HG03097 (cell line): ENCODE measurements around the gene RIPOR2.
"Not testable (repeated sequence)": the region's sequence is repeated elsewhere in the genome, so short reads cannot be mapped to it uniquely, and the experiment has no call there.

Experiments used
- ATAC-seq: cut with Tn5 transposase; IDR thresholded peaks from one replicate; pipeline ENCODE4 v1.9.1; 2021; ENCODE audit not compliant: unreplicated experiment, low FRiP score

The RIPOR2 gene

GRCh38 chr6:24959319-24959718, 23.6 kb upstream of the RIPOR2 start:
- ATAC-seq: no peak

GRCh38 chr6:24957199-24957598, 21.4 kb upstream of the RIPOR2 start:
- no peak for ATAC-seq

GRCh38 chr6:24953726-24954125, 18.0 kb upstream of the RIPOR2 start:
- no peak for ATAC-seq

- ATAC-seq: no peak
Measured at GRCh38 chr6:24951811-24952299, 16.1 kb upstream of the RIPOR2 start.

- no peak for ATAC-seq
Measured at GRCh38 chr6:24950218-24950941, 14.6 kb upstream of the RIPOR2 start.

- ATAC-seq: peak; percentile 87
Measured at GRCh38 chr6:24949020-24949569, 13.3 kb upstream of the RIPOR2 start.

- ATAC-seq: not testable (repeated sequence)
Measured at GRCh38 chr6:24948261-24948660, 12.5 kb upstream of the RIPOR2 start.

- no peak for ATAC-seq
Measured at GRCh38 chr6:24947636-24948035, 11.9 kb upstream of the RIPOR2 start.

GRCh38 chr6:24945054-24945453, 9.3 kb upstream of the RIPOR2 start:
- ATAC-seq: no peak

- no peak for ATAC-seq
Measured at GRCh38 chr6:24943774-24944173, 8.0 kb upstream of the RIPOR2 start.

- no peak for ATAC-seq
Measured at GRCh38 chr6:24940311-24940917, 4.7 kb upstream of the RIPOR2 start.

- peak; percentile 54 for ATAC-seq
Measured at GRCh38 chr6:24936641-24937317, 1.0 kb upstream of the RIPOR2 start.

- no peak for ATAC-seq
Measured at GRCh38 chr6:24933868-24934401, 1.8 kb downstream of the RIPOR2 start.

GRCh38 chr6:24933266-24933665, 2.5 kb downstream of the RIPOR2 start:
- no peak for ATAC-seq

- ATAC-seq: no peak
Measured at GRCh38 chr6:24932832-24933231, 2.9 kb downstream of the RIPOR2 start.

GRCh38 chr6:24931718-24932691, 3.8 kb downstream of the RIPOR2 start:
- no peak for ATAC-seq

GRCh38 chr6:24931296-24931695, 4.5 kb downstream of the RIPOR2 start:
- ATAC-seq: no peak

- ATAC-seq: no peak
Measured at GRCh38 chr6:24930431-24930871, 5.3 kb downstream of the RIPOR2 start.

- ATAC-seq: no peak
Measured at GRCh38 chr6:24929242-24929641, 6.5 kb downstream of the RIPOR2 start.
